Tibial nerve (tissue), 3 donors: ENCODE measurements around the gene GNAL.

ENCODE experiments used
- POLR2A ChIP-seq, 2 donors: fragments of 450-650 bp; IDR thresholded peaks; one replicate each; pipeline ENCODE4 v1.6.1; 2017; ENCODE audit warnings: antibody characterized with exemption in 2 of 2, mild to moderate bottlenecking in 2 of 2, moderate library complexity in 2 of 2
- TF ChIP-seq, protein P1 (sequence below), 5 experiments: fragments of 200-600 bp in 3 of 5; fragments of 450-650 bp in 2 of 5; sonication (generic) in 3 of 5; IDR thresholded peaks; one replicate each; pipeline ENCODE4 v1.5.1; 2016 to 2019; ENCODE audit warnings: antibody characterized with exemption in 5 of 5, mild to moderate bottlenecking in 3 of 5, moderate library complexity in 2 of 5

DNA sequence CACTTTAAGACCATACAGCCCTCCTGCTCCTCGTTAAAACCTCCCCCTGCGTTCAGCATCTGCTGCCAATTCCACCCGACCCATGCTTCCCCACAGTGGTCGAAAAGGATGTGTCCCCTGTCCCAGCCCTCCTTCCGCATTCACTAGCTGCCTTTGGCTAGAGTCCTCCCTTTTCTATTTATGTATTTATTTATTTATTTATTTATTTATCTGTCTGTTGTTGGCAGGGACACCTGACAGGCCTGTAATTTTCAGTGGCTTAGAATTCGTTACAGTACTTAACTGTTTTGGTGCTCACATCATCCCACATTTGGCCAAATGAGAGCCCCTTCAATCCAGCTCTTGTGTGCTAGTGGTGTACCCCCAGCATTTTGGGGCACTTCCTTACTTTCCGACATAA is 50.8 kb downstream of the GNAL start:
- no peak for TF ChIP-seq POLR2A (IDR thresholded peaks at IDR 0.05)
- TF ChIP-seq, protein P1, sequence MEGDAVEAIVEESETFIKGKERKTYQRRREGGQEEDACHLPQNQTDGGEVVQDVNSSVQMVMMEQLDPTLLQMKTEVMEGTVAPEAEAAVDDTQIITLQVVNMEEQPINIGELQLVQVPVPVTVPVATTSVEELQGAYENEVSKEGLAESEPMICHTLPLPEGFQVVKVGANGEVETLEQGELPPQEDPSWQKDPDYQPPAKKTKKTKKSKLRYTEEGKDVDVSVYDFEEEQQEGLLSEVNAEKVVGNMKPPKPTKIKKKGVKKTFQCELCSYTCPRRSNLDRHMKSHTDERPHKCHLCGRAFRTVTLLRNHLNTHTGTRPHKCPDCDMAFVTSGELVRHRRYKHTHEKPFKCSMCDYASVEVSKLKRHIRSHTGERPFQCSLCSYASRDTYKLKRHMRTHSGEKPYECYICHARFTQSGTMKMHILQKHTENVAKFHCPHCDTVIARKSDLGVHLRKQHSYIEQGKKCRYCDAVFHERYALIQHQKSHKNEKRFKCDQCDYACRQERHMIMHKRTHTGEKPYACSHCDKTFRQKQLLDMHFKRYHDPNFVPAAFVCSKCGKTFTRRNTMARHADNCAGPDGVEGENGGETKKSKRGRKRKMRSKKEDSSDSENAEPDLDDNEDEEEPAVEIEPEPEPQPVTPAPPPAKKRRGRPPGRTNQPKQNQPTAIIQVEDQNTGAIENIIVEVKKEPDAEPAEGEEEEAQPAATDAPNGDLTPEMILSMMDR (IDR thresholded peaks at IDR 0.05): no peak
